Panc1 (cell line): ENCODE results near the gene ZBTB18.
"Not testable (repeated sequence)": the region's sequence is repeated elsewhere in the genome, so short reads cannot be mapped to it uniquely, and the experiment has no call there.

Experiments
- POLR2AphosphoS5 ChIP-seq: IDR thresholded peaks from 2 replicates; pipeline ENCODE4 v1.6.1; 2012; ENCODE audit warnings: mild to moderate bottlenecking, low read depth, low read length, moderate library complexity
- SIN3A ChIP-seq: IDR thresholded peaks from 2 replicates; pipeline ENCODE4 v1.6.1; 2012; ENCODE audit warnings: low read depth, mild to moderate bottlenecking, low read length, moderate library complexity, borderline replicate concordance; ENCODE audit not compliant: insufficient read depth
- TF ChIP-seq, protein P1 (sequence below): fragments of 450-650 bp; IDR thresholded peaks from 2 replicates; pipeline ENCODE4 v1.5.1; 2017; ENCODE audit warnings: mild to moderate bottlenecking
- TF ChIP-seq, protein P2 (sequence below), 2 experiments: IDR thresholded peaks; 2 replicates each; pipeline ENCODE4 v1.6.1; 2011 to 2012; ENCODE audit warnings: low read depth in 2 of 2, control low read depth in 1 of 2, low read length in 1 of 2, mild to moderate bottlenecking in 1 of 2, moderate library complexity in 1 of 2; ENCODE audit not compliant: insufficient read depth in 1 of 2

- not testable (repeated sequence) for TF ChIP-seq SIN3A, POLR2AphosphoS5
- TF ChIP-seq, protein P1, sequence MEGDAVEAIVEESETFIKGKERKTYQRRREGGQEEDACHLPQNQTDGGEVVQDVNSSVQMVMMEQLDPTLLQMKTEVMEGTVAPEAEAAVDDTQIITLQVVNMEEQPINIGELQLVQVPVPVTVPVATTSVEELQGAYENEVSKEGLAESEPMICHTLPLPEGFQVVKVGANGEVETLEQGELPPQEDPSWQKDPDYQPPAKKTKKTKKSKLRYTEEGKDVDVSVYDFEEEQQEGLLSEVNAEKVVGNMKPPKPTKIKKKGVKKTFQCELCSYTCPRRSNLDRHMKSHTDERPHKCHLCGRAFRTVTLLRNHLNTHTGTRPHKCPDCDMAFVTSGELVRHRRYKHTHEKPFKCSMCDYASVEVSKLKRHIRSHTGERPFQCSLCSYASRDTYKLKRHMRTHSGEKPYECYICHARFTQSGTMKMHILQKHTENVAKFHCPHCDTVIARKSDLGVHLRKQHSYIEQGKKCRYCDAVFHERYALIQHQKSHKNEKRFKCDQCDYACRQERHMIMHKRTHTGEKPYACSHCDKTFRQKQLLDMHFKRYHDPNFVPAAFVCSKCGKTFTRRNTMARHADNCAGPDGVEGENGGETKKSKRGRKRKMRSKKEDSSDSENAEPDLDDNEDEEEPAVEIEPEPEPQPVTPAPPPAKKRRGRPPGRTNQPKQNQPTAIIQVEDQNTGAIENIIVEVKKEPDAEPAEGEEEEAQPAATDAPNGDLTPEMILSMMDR, result not testable (repeated sequence)
- TF ChIP-seq, protein P2, sequence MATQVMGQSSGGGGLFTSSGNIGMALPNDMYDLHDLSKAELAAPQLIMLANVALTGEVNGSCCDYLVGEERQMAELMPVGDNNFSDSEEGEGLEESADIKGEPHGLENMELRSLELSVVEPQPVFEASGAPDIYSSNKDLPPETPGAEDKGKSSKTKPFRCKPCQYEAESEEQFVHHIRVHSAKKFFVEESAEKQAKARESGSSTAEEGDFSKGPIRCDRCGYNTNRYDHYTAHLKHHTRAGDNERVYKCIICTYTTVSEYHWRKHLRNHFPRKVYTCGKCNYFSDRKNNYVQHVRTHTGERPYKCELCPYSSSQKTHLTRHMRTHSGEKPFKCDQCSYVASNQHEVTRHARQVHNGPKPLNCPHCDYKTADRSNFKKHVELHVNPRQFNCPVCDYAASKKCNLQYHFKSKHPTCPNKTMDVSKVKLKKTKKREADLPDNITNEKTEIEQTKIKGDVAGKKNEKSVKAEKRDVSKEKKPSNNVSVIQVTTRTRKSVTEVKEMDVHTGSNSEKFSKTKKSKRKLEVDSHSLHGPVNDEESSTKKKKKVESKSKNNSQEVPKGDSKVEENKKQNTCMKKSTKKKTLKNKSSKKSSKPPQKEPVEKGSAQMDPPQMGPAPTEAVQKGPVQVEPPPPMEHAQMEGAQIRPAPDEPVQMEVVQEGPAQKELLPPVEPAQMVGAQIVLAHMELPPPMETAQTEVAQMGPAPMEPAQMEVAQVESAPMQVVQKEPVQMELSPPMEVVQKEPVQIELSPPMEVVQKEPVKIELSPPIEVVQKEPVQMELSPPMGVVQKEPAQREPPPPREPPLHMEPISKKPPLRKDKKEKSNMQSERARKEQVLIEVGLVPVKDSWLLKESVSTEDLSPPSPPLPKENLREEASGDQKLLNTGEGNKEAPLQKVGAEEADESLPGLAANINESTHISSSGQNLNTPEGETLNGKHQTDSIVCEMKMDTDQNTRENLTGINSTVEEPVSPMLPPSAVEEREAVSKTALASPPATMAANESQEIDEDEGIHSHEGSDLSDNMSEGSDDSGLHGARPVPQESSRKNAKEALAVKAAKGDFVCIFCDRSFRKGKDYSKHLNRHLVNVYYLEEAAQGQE (IDR thresholded peaks at IDR 0.05; ENCODE audit: insufficient read depth in 1 of 2, low read depth in 2 of 2, low read length in 1 of 2), result not testable (repeated sequence)
Measured at GRCh38 chr1:244046254-244046653, 4.8 kb upstream of the ZBTB18 start.
